Calu3 (cell line): ENCODE results near the gene ANKLE2. TPM values are rescaled to one million over a fixed set of nuclear protein-coding genes. Genes with fewer than 3 reads are reported as not detected.
"Not testable (repeated sequence)": the region's sequence is repeated elsewhere in the genome, so short reads cannot be mapped to it uniquely, and the experiment has no call there.

ENCODE experiments used
- BruUV-seq: library from RNA; stranded (reverse); fragments of 400-500 nt; replicated peaks from 2 replicates; lab custom pipeline; 2021; lab: Mats Ljungman, UMichigan
- CTCF ChIA-PET: fragments of 300-600 bp; sonication (Branson Sonifier 250); formaldehyde crosslinking; loops from one replicate; lab custom pipeline; 2022; ENCODE audit warnings: antibody characterized with exemption; lab: Charles Lee
- DNase-seq: peaks from one replicate; pipeline ENCODE4 v3.0.0; 2022
- H3K27ac Mint-ChIP-seq: one replicate; pipeline ENCODE4 v1.8.0; 2022; ENCODE audit warnings: mixed read lengths; ENCODE audit not compliant: unreplicated experiment
- H3K27me3 Mint-ChIP-seq: one replicate; pipeline ENCODE4 v1.8.0; 2022; ENCODE audit warnings: mixed read lengths; ENCODE audit not compliant: unreplicated experiment
- H3K36me3 Mint-ChIP-seq: one replicate; pipeline ENCODE4 v1.8.0; 2022; ENCODE audit warnings: mild to moderate bottlenecking, moderate library complexity, mixed read lengths; ENCODE audit not compliant: insufficient read depth, unreplicated experiment
- H3K4me1 Mint-ChIP-seq: one replicate; pipeline ENCODE4 v1.8.0; 2022; ENCODE audit warnings: mild to moderate bottlenecking, low read depth, mixed read lengths; ENCODE audit not compliant: unreplicated experiment
- H3K4me3 Mint-ChIP-seq: one replicate; pipeline ENCODE4 v1.8.0; 2022; ENCODE audit warnings: mild to moderate bottlenecking, low read depth, moderate library complexity, mixed read lengths; ENCODE audit not compliant: unreplicated experiment
- H3K9me3 Mint-ChIP-seq: one replicate; pipeline ENCODE4 v1.8.0; 2022; ENCODE audit warnings: low read depth, mixed read lengths; ENCODE audit not compliant: unreplicated experiment
- CTCF ChIP-seq: fragments of 200-600 bp; IDR thresholded peaks from one replicate; pipeline ENCODE4 v1.8.0; 2022; ENCODE audit warnings: antibody characterized with exemption; ENCODE audit not compliant: unreplicated experiment
- intact Hi-C: fragments of 100-400 bp; cut with micrococcal nuclease; formaldehyde crosslinking; loops from one replicate; pipeline ENCODE4 v1.10.0; 2022; ENCODE audit not compliant: unreplicated experiment
- total RNA-seq: library from RNA; stranded (reverse); gene quantifications from 2 replicates; pipeline ENCODE4 v1.2.3, GENCODE V29; 2022

The ANKLE2 gene
- total RNA-seq, 1 experiment from 2014 or later: 190 TPM

GRCh38 chr12:132776816-132777568 lies 15.4 kb upstream of the ANKLE2 start:
- H3K9me3 Mint-ChIP-seq: no peaks in the 10 kb centered on the region
- H3K4me1 Mint-ChIP-seq: no peaks in the 10 kb centered on the region
- H3K4me3 Mint-ChIP-seq: no peak overlapping the region
- H3K36me3 Mint-ChIP-seq: peaks cover 91% of the 10 kb centered on the region
- intact Hi-C loops: no loop called here
- CTCF ChIA-PET: no interaction called here
- no peaks in the 10 kb centered on the region for H3K27me3 Mint-ChIP-seq
- H3K27ac Mint-ChIP-seq: no peak overlapping the region
- no TSS peak for BruUV-seq
- TF ChIP-seq CTCF: no peak
- DNase-seq: no peak

- H3K27ac Mint-ChIP-seq, intact Hi-C loops: not testable (repeated sequence)
These were observed 14.6 kb upstream of the ANKLE2 start for GRCh38 chr12:132776230-132776625.

GRCh38 chr12:132775502-132776229 lies 14.0 kb upstream of the ANKLE2 start:
- Mint-ChIP-seq H3K27ac (no peak overlapping the region), H3K27me3 (no peaks in the 10 kb centered on the region), H3K4me1 (no peaks in the 10 kb centered on the region), H3K9me3 (no peaks in the 10 kb centered on the region), H3K4me3 (no peak overlapping the region), H3K36me3 (peaks cover 89% of the 10 kb centered on the region)
- intact Hi-C loops: no loop called here
- CTCF ChIA-PET: no interaction called here
- BruUV-seq: no TSS peak
- TF ChIP-seq CTCF: no peak
- no peak for DNase-seq

More at GRCh38 chr12:132776230-132776625, 14.6 kb upstream of the ANKLE2 start:
- H3K4me3 Mint-ChIP-seq, H3K9me3 Mint-ChIP-seq, DNase-seq, CTCF ChIA-PET, BruUV-seq, H3K27me3 Mint-ChIP-seq, H3K4me1 Mint-ChIP-seq: not testable (repeated sequence)
- H3K36me3 Mint-ChIP-seq: peaks cover 91% of the 10 kb centered on the region

GRCh38 chr12:132774646-132775275 lies 13.1 kb upstream of the ANKLE2 start:
- Mint-ChIP-seq H3K27ac (no peak overlapping the region), H3K4me3 (no peak overlapping the region), H3K9me3 (no peaks in the 10 kb centered on the region), H3K4me1 (no peaks in the 10 kb centered on the region), H3K36me3 (peaks cover 89% of the 10 kb centered on the region), H3K27me3 (no peaks in the 10 kb centered on the region)
- no peak for DNase-seq
- TF ChIP-seq CTCF: no peak
- CTCF ChIA-PET: no interaction called here
- intact Hi-C loops: no loop called here
- BruUV-seq: no TSS peak
